Uterus (tissue), 2 donors: ENCODE data around the gene CEBPA.

Experiments
- CTCF ChIP-seq, 4 experiments: fragments of 200-600 bp in 2 of 4; fragments of 450-650 bp in 2 of 4; sonication (generic) in 2 of 4; IDR thresholded peaks; one replicate each; pipeline ENCODE4 v1.5.1; 2016 to 2019; ENCODE audit warnings: antibody characterized with exemption in 4 of 4, mild to moderate bottlenecking in 2 of 4, moderate library complexity in 1 of 4
- POLR2A ChIP-seq, 2 donors: fragments of 450-650 bp; IDR thresholded peaks; one replicate each; pipeline ENCODE4 v1.6.1; 2016; ENCODE audit warnings: antibody characterized with exemption in 2 of 2, mild to moderate bottlenecking in 1 of 2, moderate library complexity in 1 of 2

GRCh38 chr19:33350538-33351309 lies 48.4 kb upstream of the CEBPA start:
- TF ChIP-seq CTCF (IDR thresholded peaks at IDR 0.05) (no peak), POLR2A (IDR thresholded peaks at IDR 0.05) (no peak)
